ENCODE measurements around the gene CENPN.
A peak's percentile ranks its signal among the peaks of the same experiment; 100 is the strongest.

CENPN gene

DNA sequence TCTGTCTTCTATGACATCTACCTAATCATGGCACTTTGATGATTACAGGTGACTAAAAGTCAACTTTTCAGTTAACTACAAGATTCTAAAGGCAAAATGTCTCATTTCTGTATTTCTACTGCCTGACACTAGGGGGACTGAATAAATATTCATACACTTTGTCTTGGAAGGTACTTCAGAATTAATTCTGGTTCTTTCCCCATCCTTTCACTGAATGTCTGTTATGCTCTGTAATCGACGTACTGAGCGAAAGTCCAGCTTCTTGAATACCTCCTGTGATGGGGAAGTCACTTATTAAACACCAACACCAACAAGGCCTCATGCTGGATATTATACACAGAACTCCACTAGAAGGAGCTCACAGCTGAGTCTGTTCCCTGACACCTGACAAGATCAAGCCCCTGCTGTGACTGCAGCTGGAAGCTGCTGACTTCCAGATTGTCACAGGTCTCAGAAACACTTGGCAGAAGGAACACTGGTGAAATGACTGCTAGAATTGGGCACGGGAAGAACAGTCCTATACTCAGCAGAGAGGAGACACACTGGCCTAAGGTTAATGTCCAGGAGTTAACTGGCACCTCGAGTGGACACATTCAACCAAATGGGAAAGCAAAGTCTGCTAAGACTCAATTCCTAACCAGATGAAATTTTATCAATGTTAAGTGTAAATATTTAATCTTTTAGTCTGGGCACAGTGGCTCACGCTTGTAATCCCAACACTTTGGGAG, 32.2 kb upstream of the CENPN start:
- TF ChIP-seq Cebpa-rat (IDR thresholded peaks at IDR 0.05), result no peak
- Histone ChIP-seq H3K36me3 (peaks cover 70% of the 10 kb centered on the region), H4K20me1 (no peaks in the 10 kb centered on the region), H3K4me3 (no peak overlapping the region), H3K9me3 (no peaks in the 10 kb centered on the region), H3K4me1 (no peaks in the 10 kb centered on the region), H3K9ac (no peak overlapping the region), H3K27me3 (no peaks in the 10 kb centered on the region), H3K27ac (no peak overlapping the region), H3K4me2 (no peak overlapping the region)

DNA sequence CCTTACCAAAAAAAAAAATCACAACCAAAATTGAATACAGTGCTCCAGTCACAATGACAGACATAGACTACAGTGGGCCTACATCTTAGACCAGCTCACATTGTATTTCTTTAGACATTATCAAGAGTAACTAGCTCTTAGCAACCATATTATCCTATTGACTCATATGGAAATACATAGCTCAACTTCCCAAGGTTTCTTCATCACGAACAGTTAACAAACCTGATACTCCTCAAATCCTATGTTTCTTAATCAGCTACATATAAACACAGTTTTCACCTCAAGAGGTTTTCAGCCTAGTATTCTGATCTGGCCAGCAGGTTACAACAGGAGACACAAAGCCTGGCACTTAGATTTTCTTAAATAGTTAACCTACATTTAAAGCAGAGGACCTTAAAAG, 30.1 kb upstream of the CENPN start:
- Histone ChIP-seq H4K20me1 (no peaks in the 10 kb centered on the region), H3K4me3 (no peak overlapping the region), H3K27ac (no peak overlapping the region), H3K9me3 (no peaks in the 10 kb centered on the region), H3K4me2 (no peak overlapping the region), H3K4me1 (no peaks in the 10 kb centered on the region), H3K9ac (no peak overlapping the region), H3K36me3 (peaks cover 75% of the 10 kb centered on the region), H3K27me3 (no peaks in the 10 kb centered on the region)
- no peak for TF ChIP-seq Cebpa-rat (IDR thresholded peaks at IDR 0.05)

DNA sequence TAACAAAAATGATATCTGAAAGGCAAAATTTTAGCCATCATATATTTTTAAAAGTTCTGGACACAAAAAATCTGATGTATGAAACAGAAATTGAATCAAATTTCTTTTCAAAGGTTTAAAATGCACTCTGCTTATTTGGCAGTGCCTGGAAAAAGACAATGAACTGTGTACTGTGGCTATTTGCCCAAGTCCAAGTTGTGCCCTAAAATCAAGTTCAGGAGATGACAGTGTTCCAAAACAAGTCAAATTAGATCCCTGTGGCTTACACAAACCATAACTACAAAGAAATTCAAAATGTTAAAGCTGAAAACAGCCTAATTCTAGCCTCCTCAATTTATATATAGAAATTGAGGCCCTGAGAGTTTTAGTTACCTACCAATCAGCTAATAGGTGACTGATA, 25.9 kb upstream of the CENPN start:
- Histone ChIP-seq H3K4me3 (no peak overlapping the region), H3K27ac (no peak overlapping the region), H3K36me3 (peaks cover 43% of the 10 kb centered on the region), H4K20me1 (0 out of 2 replicates have a peak, but pooled peaks cover 7% of the 10 kb centered on the region), H3K9me3 (no peaks in the 10 kb centered on the region), H3K9ac (no peak overlapping the region), H3K4me1 (peaks cover 7% of the 10 kb centered on the region; the same call in 1 of the 2 replicates), H3K27me3 (no peaks in the 10 kb centered on the region), H3K4me2 (no peak overlapping the region)
- TF ChIP-seq Cebpa-rat (IDR thresholded peaks at IDR 0.05), result no peak

DNA sequence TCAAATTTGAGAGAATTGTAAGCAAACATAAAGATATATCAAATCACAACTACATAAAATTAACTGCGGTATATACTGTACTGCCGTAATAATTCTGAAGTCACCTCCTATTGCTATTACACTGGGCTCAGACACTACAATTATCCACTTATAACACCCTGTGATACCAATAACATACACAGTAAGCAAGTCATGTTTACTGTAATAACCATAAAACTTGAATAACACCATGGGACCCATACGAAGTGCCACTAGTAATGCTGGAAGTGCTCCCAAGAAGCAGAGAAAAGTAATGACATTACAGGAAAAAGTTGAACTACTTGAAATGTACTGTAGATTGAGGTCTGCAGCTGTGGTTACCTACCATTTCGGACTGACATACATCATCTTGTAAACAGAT, 24.4 kb upstream of the CENPN start:
- H3K27ac ChIP-seq, result no peak overlapping the region
- H4K20me1 ChIP-seq, result 0 out of 2 replicates have a peak, but pooled peaks cover 12% of the 10 kb centered on the region
- H3K9me3 ChIP-seq, result no peaks in the 10 kb centered on the region
- no peaks in the 10 kb centered on the region for H3K27me3 ChIP-seq
- H3K4me3 ChIP-seq, result no peak overlapping the region
- H3K4me1 ChIP-seq, result peaks cover 15% of the 10 kb centered on the region; the same call in 1 of the 2 replicates
- H3K4me2 ChIP-seq, result no peak overlapping the region
- H3K9ac ChIP-seq, result no peak overlapping the region
- TF ChIP-seq Cebpa-rat (IDR thresholded peaks at IDR 0.05), result no peak
- H3K36me3 ChIP-seq, result peaks cover 31% of the 10 kb centered on the region

DNA sequence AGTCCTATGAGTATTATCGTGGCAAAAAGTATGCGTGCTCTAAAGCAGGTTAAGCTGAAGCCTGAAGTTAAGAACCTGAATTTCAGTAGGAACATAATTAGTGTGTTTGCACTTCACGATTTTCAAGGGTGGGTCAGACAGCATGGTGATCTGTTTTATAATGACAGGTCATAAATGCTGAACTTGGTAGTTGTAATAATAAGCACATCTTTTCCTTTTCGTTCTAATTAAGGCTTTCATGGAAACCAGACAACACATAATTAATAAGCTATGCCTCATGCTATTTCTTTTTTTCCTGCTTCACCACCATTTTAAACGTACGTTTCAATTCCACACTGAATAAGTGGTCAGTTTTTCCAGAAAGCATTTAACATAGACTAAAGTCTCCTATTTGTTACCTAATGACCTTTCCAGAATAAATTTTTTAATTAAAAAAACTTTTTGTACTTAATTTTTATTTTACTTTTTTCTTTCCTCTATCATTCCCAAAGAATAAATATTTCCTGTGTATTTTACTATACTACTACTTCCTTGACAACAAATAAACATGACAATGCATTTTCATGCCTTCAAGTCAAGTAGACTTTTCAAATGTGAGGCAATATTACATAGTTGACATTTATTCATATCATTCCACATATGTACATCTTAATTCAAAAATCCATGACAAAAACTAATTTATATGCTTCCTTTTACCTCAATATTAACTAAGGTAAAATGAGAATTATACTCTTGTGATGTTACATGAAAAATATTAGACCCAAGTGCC, 22.7 kb upstream of the CENPN start:
- no peak for TF ChIP-seq Cebpa-rat (IDR thresholded peaks at IDR 0.05)
- Histone ChIP-seq H3K4me2 (no peak overlapping the region), H3K4me3 (no peak overlapping the region), H3K27ac (no peak overlapping the region), H3K9ac (no peak overlapping the region), H3K9me3 (no peaks in the 10 kb centered on the region), H3K36me3 (peaks cover 18% of the 10 kb centered on the region), H3K4me1 (peaks cover 15% of the 10 kb centered on the region; the same call in 1 of the 2 replicates), H3K27me3 (no peaks in the 10 kb centered on the region), H4K20me1 (peaks cover 20% of the 10 kb centered on the region; the same call in 1 of the 2 replicates)

DNA sequence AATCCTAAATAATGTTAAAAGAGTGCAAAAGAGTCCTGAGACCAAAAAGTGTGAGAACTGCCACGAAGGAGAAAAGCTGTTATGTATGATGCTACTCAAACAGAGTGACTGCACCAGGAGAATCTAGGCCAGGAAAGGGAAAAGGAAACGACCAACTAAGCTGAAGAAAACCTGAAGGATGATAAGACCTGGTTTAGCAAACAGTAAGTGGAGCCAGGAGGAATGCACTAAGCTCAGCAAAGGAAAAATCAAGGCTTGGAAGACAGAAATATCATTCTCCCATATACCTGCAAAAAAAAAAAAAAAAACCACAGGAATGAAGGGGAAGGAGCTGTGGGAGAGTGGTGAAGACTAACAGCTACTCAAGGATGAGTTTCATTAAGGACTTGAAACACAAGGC, 21.4 kb upstream of the CENPN start:
- Histone ChIP-seq H3K27ac (no peak overlapping the region), H3K4me1 (peaks cover 15% of the 10 kb centered on the region; the same call in 1 of the 2 replicates), H3K4me3 (no peak overlapping the region), H3K27me3 (no peaks in the 10 kb centered on the region), H3K9ac (no peak overlapping the region), H3K9me3 (no peaks in the 10 kb centered on the region), H4K20me1 (peaks cover 20% of the 10 kb centered on the region; the same call in 1 of the 2 replicates), H3K4me2 (peak overlapping the region; percentile 5; the same call in 1 of the 2 replicates), H3K36me3 (peaks cover 10% of the 10 kb centered on the region)
- no peak for TF ChIP-seq Cebpa-rat (IDR thresholded peaks at IDR 0.05)

DNA sequence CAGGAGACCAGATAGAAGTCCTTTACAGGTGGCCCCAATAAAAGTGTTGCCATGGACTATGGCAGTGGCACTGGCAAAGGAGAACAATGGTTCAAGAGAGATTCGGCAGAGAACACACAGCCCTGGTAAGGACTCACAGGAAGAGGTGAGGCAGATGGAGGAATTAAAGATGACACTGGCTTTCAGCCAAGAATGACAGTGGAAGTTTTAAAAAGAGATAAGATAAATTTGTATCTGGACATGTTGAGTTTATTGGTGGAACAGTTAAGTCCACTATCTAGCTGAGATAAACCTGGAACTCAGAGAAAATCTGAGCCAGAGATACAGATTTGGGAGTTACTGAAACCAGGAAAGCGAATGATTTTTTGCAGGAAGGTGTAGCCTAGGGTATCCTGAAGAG, 20.5 kb upstream of the CENPN start:
- no peaks in the 10 kb centered on the region for H3K9me3 ChIP-seq
- no peak for TF ChIP-seq Cebpa-rat (IDR thresholded peaks at IDR 0.05)
- H3K27me3 ChIP-seq, result no peaks in the 10 kb centered on the region
- H3K36me3 ChIP-seq, result peaks cover 18% of the 10 kb centered on the region
- peaks cover 15% of the 10 kb centered on the region; the same call in 1 of the 2 replicates for H3K4me1 ChIP-seq
- peaks cover 20% of the 10 kb centered on the region; the same call in 1 of the 2 replicates for H4K20me1 ChIP-seq
- H3K9ac ChIP-seq, result no peak overlapping the region
- H3K27ac ChIP-seq, result no peak overlapping the region
- no peak overlapping the region for H3K4me3 ChIP-seq
- H3K4me2 ChIP-seq, result no peak overlapping the region

DNA sequence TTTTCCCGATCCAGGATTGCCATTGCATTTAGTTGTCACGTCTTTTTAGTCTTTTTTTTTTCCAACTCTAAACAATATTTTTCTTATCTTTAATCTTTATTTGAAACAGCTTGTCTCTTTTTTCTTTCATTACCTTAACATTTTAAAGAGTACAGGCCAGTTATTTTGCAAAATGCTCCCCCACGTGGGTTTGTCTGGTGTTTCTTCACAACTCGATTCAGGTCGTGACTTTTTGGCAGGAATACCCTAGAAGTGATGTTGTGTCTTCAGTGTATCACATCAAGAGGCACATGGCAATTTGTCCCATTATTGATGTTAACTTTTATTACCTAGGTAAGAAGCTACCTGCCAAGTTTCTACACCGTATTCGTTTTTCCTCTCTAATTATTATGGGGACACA, 18.3 kb upstream of the CENPN start:
- Histone ChIP-seq H3K4me3 (no peak overlapping the region), H3K27ac (no peak overlapping the region), H4K20me1 (peaks cover 20% of the 10 kb centered on the region; the same call in 1 of the 2 replicates), H3K9ac (no peak overlapping the region), H3K27me3 (no peaks in the 10 kb centered on the region), H3K9me3 (no peaks in the 10 kb centered on the region), H3K36me3 (peaks cover 14% of the 10 kb centered on the region), H3K4me1 (peaks cover 15% of the 10 kb centered on the region; the same call in 1 of the 2 replicates), H3K4me2 (no peak overlapping the region)
- no peak for TF ChIP-seq Cebpa-rat (IDR thresholded peaks at IDR 0.05)

DNA sequence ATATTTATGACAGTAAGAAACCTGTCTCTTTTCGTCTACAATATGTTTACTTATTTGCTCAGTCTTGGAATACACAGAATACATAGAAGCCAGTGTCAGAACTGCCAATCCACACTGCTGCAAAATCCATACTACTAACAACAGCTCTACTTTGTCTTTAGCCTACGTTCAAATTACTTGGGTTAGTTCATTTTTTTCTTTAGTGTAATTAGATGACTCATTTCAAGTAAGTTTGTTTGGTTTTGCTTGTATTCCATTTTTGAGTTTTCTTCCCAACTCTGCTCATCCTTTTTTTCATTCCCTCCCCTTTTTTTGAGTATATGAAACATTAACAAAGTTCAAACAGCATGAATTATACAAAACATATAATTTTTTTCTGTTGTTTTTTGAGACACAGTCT, 17.2 kb upstream of the CENPN start:
- TF ChIP-seq Cebpa-rat (IDR thresholded peaks at IDR 0.05), result no peak
- Histone ChIP-seq H3K4me1 (peaks cover 15% of the 10 kb centered on the region; the same call in 1 of the 2 replicates), H3K9ac (no peak overlapping the region), H3K4me2 (no peak overlapping the region), H3K36me3 (peaks cover 18% of the 10 kb centered on the region), H3K27me3 (no peaks in the 10 kb centered on the region), H3K4me3 (no peak overlapping the region), H3K27ac (no peak overlapping the region), H4K20me1 (peaks cover 20% of the 10 kb centered on the region; the same call in 1 of the 2 replicates), H3K9me3 (no peaks in the 10 kb centered on the region)

DNA sequence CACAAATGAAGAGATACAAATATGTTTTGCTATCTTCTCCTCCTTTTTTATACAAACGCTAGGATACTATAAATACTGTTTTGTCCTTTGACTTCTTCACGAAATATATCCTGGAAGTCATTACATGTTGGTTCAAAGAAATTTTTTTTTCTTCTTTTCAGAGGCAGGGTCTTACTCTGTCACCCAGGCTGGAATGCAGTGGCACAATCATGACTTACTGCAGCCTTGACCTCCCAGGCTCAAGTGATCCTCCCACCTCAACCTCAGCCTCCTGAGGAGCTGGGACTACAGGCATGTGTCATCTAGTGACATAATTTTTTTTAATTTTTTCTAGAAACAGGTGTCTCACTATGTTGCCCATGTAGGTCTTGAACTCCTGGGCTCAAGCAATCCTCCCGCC, 16.4 kb upstream of the CENPN start:
- H3K4me1 ChIP-seq, result peaks cover 14% of the 10 kb centered on the region; the same call in 1 of the 2 replicates
- peaks cover 25% of the 10 kb centered on the region for H3K36me3 ChIP-seq
- no peak overlapping the region for H3K4me3 ChIP-seq
- TF ChIP-seq Cebpa-rat (IDR thresholded peaks at IDR 0.05), result no peak
- H3K27ac ChIP-seq, result no peak overlapping the region
- no peak overlapping the region for H3K4me2 ChIP-seq
- H3K27me3 ChIP-seq, result no peaks in the 10 kb centered on the region
- H3K9me3 ChIP-seq, result no peaks in the 10 kb centered on the region
- peaks cover 18% of the 10 kb centered on the region; the same call in 1 of the 2 replicates for H4K20me1 ChIP-seq
- H3K9ac ChIP-seq, result no peak overlapping the region
